K562 (cell line): ENCODE data around the gene COMTD1. TPM values are rescaled to one million over a fixed set of nuclear protein-coding genes. Genes with fewer than 3 reads are reported as not detected.

ENCODE experiments used
- AFF4 ChIP-seq: sonication (generic); formaldehyde crosslinking; IDR thresholded peaks from 2 replicates; pipeline ENCODE4 v1.8.0; 2023; ENCODE audit warnings: mild to moderate bottlenecking, missing genetic modification reagents
- BCLAF1 ChIP-seq, 2 experiments: fragments of 450-650 bp in 1 of 2; IDR thresholded peaks; 2 replicates each; pipeline ENCODE4 v1.6.1; 2011 to 2017; ENCODE audit warnings: low read depth in 2 of 2, antibody characterized with exemption in 1 of 2, borderline replicate concordance in 1 of 2, low read length in 1 of 2, mild to moderate bottlenecking in 1 of 2, mixed read lengths in 1 of 2; ENCODE audit not compliant: control insufficient read depth in 1 of 2
- BMI1 ChIP-seq: fragments of 150-350 bp; IDR thresholded peaks from 2 replicates; pipeline ENCODE4 v1.6.1; 2014; ENCODE audit warnings: low read length
- HINFP ChIP-seq: fragments of 450-650 bp; conservative IDR thresholded peaks from 2 replicates; pipeline ENCODE4 v1.6.1; 2016; ENCODE audit warnings: missing genetic modification characterization, low read depth, mild to moderate bottlenecking, control low read depth, missing compliant biosample characterization
- IFI16 ChIP-seq: fragments of 250-450 bp; sonication (Bioruptor Pico); IDR thresholded peaks from 2 replicates; pipeline ENCODE4 v2.1.2; 2022; ENCODE audit warnings: mild to moderate bottlenecking, inconsistent platforms
- MBD2 ChIP-seq: sonication (generic); IDR thresholded peaks from 2 replicates; pipeline ENCODE4 v1.6.1; 2016; ENCODE audit warnings: low read depth, borderline replicate concordance
- PATZ1 ChIP-seq: fragments of 250-450 bp; sonication (Bioruptor Pico); IDR thresholded peaks from 2 replicates; pipeline ENCODE4 v1.5.0; 2020; ENCODE audit warnings: mild to moderate bottlenecking, borderline replicate concordance
- SIRT6 ChIP-seq: IDR thresholded peaks from one replicate; pipeline ENCODE4 v1.6.1; 2012; ENCODE audit warnings: low read depth, mild to moderate bottlenecking, control low read depth, inconsistent platforms, low read length, moderate library complexity
- THRA ChIP-seq: fragments of 450-650 bp; IDR thresholded peaks from 2 replicates; pipeline ENCODE4 v1.6.1; 2017; ENCODE audit warnings: mild to moderate bottlenecking, moderate library complexity
- ZNF282 ChIP-seq: sonication (generic); formaldehyde crosslinking; IDR thresholded peaks from 2 replicates; pipeline ENCODE4 v1.8.1; 2023; ENCODE audit warnings: missing genetic modification reagents
- ZNF695 ChIP-seq: fragments of 450-650 bp; formaldehyde crosslinking; IDR thresholded peaks from 2 replicates; pipeline ENCODE4 v1.4.0; 2020; ENCODE audit warnings: mild to moderate bottlenecking, moderate library complexity
- polyA plus RNA-seq, 8 experiments: library from polyadenylated mRNA; depleted of rRNA in 4 of 8; stranded (reverse) in 5 of 8; unstranded in 3 of 8; fragments of >200 nt; fragmentation: Nextera tagmentation in 2 of 8; fragmentation: Illumina TruSeq in 1 of 8; extraction: Ambion mirVana in 2 of 8; extraction: Trizol in 1 of 8; gene quantifications; 2 replicates each; pipeline versions ENCODE4 v1.2.1 to v1.2.3, GENCODE V29; 2011 to 2014; ENCODE audit warnings: inconsistent platforms in 1 of 8, missing spikeins in 1 of 8
- total RNA-seq, 7 experiments: library from RNA; depleted of rRNA in 6 of 7; stranded (reverse); fragments of >200 nt in 6 of 7; fragmentation: Illumina TruSeq in 2 of 7; extraction: Trizol in 2 of 7; gene quantifications; 2 replicates each; pipeline versions ENCODE4 v1.2.1 to v1.2.3, GENCODE V29; 2011 to 2021; ENCODE audit warnings: low replicate concordance in 1 of 7

Gene COMTD1
- total and polyA plus RNA-seq, 9 of the 15 experiments (the other 6 are each of a cell fraction or from before 2014, with no cell fraction given), result 0.41 to 112 (median 13.7) TPM

- TF ChIP-seq ZNF695 (CRISPR knock-in tag), result no peak
- peak; percentile 88; the same call in 1 of the 2 replicates for TF ChIP-seq PATZ1 (CRISPR knock-in tag)
- peak; percentile 84; the same call in 1 of the 2 replicates for TF ChIP-seq AFF4 (CRISPR knock-in tag)
- TF ChIP-seq HINFP, result no peak
- TF ChIP-seq IFI16 (CRISPR knock-in tag), result no peak
- TF ChIP-seq BMI1, result no peak
- TF ChIP-seq THRA, result no peak
- TF ChIP-seq SIRT6, result no peak
- TF ChIP-seq MBD2, result no peak
- TF ChIP-seq BCLAF1 (IDR thresholded peaks at IDR 0.05; ENCODE audit: borderline replicate concordance in 1 of 2, control insufficient read depth in 1 of 2, low read depth in 2 of 2, low read length in 1 of 2), result no peak
- TF ChIP-seq ZNF282, result no peak
Measured at GRCh38 chr10:75209921-75210281, 25.9 kb downstream of the COMTD1 start (continued).
